Astrocyte (in vitro differentiated cells and primary cell): ENCODE results near the gene MXRA8. TPM values are rescaled to one million over a fixed set of nuclear protein-coding genes. Genes with fewer than 3 reads are reported as not detected.

Experiments used
- DNase-seq: peaks from one replicate; pipeline ENCODE4 v3.0.0-alpha.2; 2010; ENCODE audit warnings: low read depth
- FAIRE-seq: peaks from 2 replicates; lab custom pipeline; 2011; peaks lifted over from hg19 to GRCh38; lab: Jason Lieb, UNC
- H2AFZ ChIP-seq: 2 replicates; pipeline ENCODE4 v1.6.0; 2012; ENCODE audit warnings: low read depth, low read length, inconsistent platforms
- H3K27ac ChIP-seq: 2 replicates; pipeline ENCODE4 v1.5.1; 2011; ENCODE audit warnings: low read depth, low read length, inconsistent platforms
- H3K27me3 ChIP-seq: 2 replicates; pipeline ENCODE4 v1.6.0; 2011; ENCODE audit warnings: low read length, inconsistent platforms; ENCODE audit not compliant: insufficient read depth
- H3K36me3 ChIP-seq: 2 replicates; pipeline ENCODE4 v1.5.1; 2011; ENCODE audit warnings: low read length, inconsistent platforms; ENCODE audit not compliant: insufficient read depth
- H3K4me1 ChIP-seq: 2 replicates; pipeline ENCODE4 v1.5.1; 2011; ENCODE audit warnings: low read length, inconsistent platforms; ENCODE audit not compliant: insufficient read depth
- H3K4me2 ChIP-seq: 2 replicates; pipeline ENCODE4 v1.6.0; 2012; ENCODE audit warnings: low read length, inconsistent platforms
- H3K4me3 ChIP-seq: 2 replicates; pipeline ENCODE4 v1.5.1; 2011; ENCODE audit warnings: low read depth, mild to moderate bottlenecking, low read length, inconsistent platforms; ENCODE audit not compliant: insufficient read depth
- H3K79me2 ChIP-seq: 2 replicates; pipeline ENCODE4 v1.6.0; 2012; ENCODE audit warnings: mild to moderate bottlenecking, low read length, inconsistent platforms; ENCODE audit not compliant: insufficient read depth
- H3K9ac ChIP-seq: 2 replicates; pipeline ENCODE4 v1.6.0; 2012; ENCODE audit warnings: mild to moderate bottlenecking, low read length, inconsistent platforms
- H3K9me3 ChIP-seq: 2 replicates; pipeline ENCODE4 v1.5.1; 2012; ENCODE audit warnings: low read depth, mild to moderate bottlenecking, low read length, inconsistent platforms; ENCODE audit not compliant: insufficient read depth
- H4K20me1 ChIP-seq: 2 replicates; pipeline ENCODE4 v1.6.0; 2012; ENCODE audit warnings: low read length, inconsistent platforms; ENCODE audit not compliant: insufficient read depth
- H3K27ac Mint-ChIP-seq: one replicate; pipeline ENCODE4 v1.8.0; 2021; ENCODE audit warnings: mild to moderate bottlenecking, mixed read lengths; ENCODE audit not compliant: unreplicated experiment
- H3K27me3 Mint-ChIP-seq: one replicate; pipeline ENCODE4 v1.8.0; 2021; ENCODE audit warnings: low read depth, mixed read lengths; ENCODE audit not compliant: unreplicated experiment
- H3K36me3 Mint-ChIP-seq: one replicate; pipeline ENCODE4 v1.8.0; 2021; ENCODE audit warnings: low read depth, mixed read lengths; ENCODE audit not compliant: unreplicated experiment
- H3K4me1 Mint-ChIP-seq: one replicate; pipeline ENCODE4 v1.8.0; 2021; ENCODE audit warnings: low read depth, mixed read lengths; ENCODE audit not compliant: unreplicated experiment
- H3K4me3 Mint-ChIP-seq: one replicate; pipeline ENCODE4 v1.8.0; 2021; ENCODE audit warnings: mild to moderate bottlenecking, moderate library complexity, mixed read lengths; ENCODE audit not compliant: unreplicated experiment
- H3K9me3 Mint-ChIP-seq: one replicate; pipeline ENCODE4 v1.8.0; 2021; ENCODE audit warnings: mild to moderate bottlenecking, mixed read lengths; ENCODE audit not compliant: unreplicated experiment
- EZH2 ChIP-seq: IDR thresholded peaks from 2 replicates; pipeline ENCODE4 v1.6.1; 2012; ENCODE audit warnings: mild to moderate bottlenecking, low read length, inconsistent platforms; ENCODE audit not compliant: insufficient read depth
- total RNA-seq: library from RNA; stranded (reverse); gene quantifications from 2 replicates; pipeline ENCODE4 v1.2.1, GENCODE V29; 2021
- TF ChIP-seq, protein P1 (sequence below): IDR thresholded peaks from 2 replicates; pipeline ENCODE4 v1.5.1; 2011; ENCODE audit warnings: low read depth, mild to moderate bottlenecking, inconsistent platforms, low read length, moderate library complexity; ENCODE audit not compliant: insufficient read depth

MXRA8 gene
- total RNA-seq, 1 donor from 2014 or later = 112 TPM

DNA sequence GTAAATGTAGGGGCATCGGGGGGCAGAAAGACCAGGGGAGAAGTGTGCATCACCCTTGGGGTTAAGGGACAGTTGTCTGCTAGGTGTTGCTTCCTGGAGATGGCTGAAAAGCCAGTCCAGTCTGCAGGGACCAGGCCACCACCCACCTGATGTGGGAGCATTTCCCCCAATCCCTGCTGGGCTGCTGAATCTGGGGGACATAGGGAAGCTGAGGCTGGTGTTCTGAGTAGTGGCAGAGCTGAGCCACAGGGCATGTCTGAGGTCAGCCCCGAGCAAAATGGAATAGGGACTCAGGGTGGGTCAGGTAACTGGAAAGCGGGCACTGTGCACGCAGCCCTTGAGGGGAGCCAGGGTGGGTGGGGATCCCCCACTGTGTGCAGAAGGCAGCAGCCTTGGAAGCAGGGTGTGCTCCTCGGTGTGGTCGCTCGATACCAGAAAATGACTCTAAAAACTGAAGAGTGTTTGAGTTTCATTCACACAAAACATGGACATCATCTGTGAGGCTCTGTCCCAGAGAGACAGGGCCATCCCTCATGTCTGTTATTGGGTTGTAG is 43.2 kb upstream of the MXRA8 start:
- no peaks in the 10 kb centered on the region for H3K9me3 ChIP-seq
- no peaks in the 10 kb centered on the region for H3K27me3 ChIP-seq
- no peak for TF ChIP-seq EZH2
- TF ChIP-seq, protein P1, sequence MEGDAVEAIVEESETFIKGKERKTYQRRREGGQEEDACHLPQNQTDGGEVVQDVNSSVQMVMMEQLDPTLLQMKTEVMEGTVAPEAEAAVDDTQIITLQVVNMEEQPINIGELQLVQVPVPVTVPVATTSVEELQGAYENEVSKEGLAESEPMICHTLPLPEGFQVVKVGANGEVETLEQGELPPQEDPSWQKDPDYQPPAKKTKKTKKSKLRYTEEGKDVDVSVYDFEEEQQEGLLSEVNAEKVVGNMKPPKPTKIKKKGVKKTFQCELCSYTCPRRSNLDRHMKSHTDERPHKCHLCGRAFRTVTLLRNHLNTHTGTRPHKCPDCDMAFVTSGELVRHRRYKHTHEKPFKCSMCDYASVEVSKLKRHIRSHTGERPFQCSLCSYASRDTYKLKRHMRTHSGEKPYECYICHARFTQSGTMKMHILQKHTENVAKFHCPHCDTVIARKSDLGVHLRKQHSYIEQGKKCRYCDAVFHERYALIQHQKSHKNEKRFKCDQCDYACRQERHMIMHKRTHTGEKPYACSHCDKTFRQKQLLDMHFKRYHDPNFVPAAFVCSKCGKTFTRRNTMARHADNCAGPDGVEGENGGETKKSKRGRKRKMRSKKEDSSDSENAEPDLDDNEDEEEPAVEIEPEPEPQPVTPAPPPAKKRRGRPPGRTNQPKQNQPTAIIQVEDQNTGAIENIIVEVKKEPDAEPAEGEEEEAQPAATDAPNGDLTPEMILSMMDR = no peak
- no peaks in the 10 kb centered on the region for H3K9me3 Mint-ChIP-seq
- no peak overlapping the region for H3K4me3 ChIP-seq
- H3K4me1 Mint-ChIP-seq = peaks cover 40% of the 10 kb centered on the region
- H3K27me3 Mint-ChIP-seq = no peaks in the 10 kb centered on the region
- H2AFZ ChIP-seq = no peak overlapping the region
- FAIRE-seq (no peak), DNase-seq (no peak)
- H3K36me3 ChIP-seq = peaks cover 33% of the 10 kb centered on the region
- peaks cover 40% of the 10 kb centered on the region for H3K4me1 ChIP-seq
- peak overlapping the region; percentile 94 for H3K9ac ChIP-seq
- H3K4me2 ChIP-seq = peak overlapping the region; percentile 98
- peaks cover 42% of the 10 kb centered on the region for H4K20me1 ChIP-seq
- H3K4me3 Mint-ChIP-seq = peak overlapping the region; percentile 92
- peaks cover 21% of the 10 kb centered on the region for H3K36me3 Mint-ChIP-seq
- H3K27ac Mint-ChIP-seq = peak overlapping the region; percentile 90
- no peak overlapping the region for H3K27ac ChIP-seq
- H3K79me2 ChIP-seq = peaks cover 86% of the 10 kb centered on the region

DNA sequence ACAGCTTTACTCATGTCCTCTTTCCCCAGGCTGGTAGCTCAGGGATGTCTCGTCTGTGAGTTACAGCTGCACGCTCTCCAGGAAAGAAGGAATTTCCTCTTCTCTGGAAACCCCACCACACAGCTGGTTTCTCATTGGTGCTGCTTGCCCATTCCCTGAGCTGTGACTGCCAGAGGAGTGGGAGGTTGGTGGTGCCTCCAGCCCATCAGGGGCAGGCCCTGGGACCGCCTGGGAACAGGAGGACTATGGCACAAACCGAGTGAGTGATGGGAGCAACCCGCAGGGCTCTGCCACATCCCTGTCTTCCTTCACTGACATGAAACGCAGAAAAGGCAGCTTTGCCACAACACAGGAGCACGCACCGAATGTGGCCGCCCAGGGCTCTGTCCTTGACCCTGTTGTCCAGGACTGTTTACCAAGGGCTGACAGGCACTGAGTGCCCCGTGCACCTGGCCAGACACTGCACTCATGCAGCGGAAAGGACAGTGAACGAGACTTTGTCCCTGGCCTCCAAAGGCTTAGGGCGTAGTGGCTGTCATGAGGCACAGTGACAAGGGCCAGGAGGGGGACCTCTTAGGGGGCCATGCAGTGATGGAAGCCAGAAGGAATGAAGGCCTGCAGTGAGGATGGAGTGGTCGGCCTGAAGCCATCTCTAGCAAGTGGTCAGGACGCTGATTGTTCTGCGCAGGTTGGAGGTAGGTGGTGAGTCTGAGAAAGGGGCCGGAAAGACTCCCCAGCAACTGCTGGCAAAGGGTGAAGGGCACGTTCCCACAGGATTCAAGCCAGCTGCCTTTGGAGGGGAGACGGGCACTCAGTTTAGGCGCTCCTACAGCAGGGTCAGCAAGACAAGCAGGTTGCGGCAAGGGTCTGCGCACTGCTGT is 42.5 kb upstream of the MXRA8 start:
- Histone ChIP-seq H3K4me1 (peaks cover 33% of the 10 kb centered on the region), H3K9ac (peak overlapping the region; percentile 94), H3K4me2 (peak overlapping the region; percentile 98), H3K4me3 (peak overlapping the region; percentile 90), H3K27ac (peak overlapping the region; percentile 73), H3K79me2 (peaks cover 85% of the 10 kb centered on the region), H3K27me3 (no peaks in the 10 kb centered on the region), H3K36me3 (peaks cover 33% of the 10 kb centered on the region), H2AFZ (no peak overlapping the region), H3K9me3 (no peaks in the 10 kb centered on the region), H4K20me1 (peaks cover 42% of the 10 kb centered on the region)
- no peak for TF ChIP-seq EZH2
- TF ChIP-seq, protein P1 = no peak
- FAIRE-seq = no peak
- Mint-ChIP-seq H3K4me3 (peak overlapping the region; percentile 92), H3K4me1 (peaks cover 38% of the 10 kb centered on the region), H3K9me3 (no peaks in the 10 kb centered on the region), H3K27ac (peak overlapping the region; percentile 90), H3K27me3 (no peaks in the 10 kb centered on the region), H3K36me3 (peaks cover 17% of the 10 kb centered on the region)
- DNase-seq = no peak
